HUES64 (cell line): ENCODE results near the gene CRTC2. TPM values are rescaled to one million over a fixed set of nuclear protein-coding genes. Genes with fewer than 3 reads are reported as not detected.
"Not testable (repeated sequence)": the region's sequence is repeated elsewhere in the genome, so short reads cannot be mapped to it uniquely, and the experiment has no call there.

Source experiments
- H3K27ac ChIP-seq: 2 replicates; pipeline ENCODE4 v1.7.0; 2013; ENCODE audit warnings: low read depth, low read length, inconsistent platforms
- H3K27me3 ChIP-seq: 2 replicates; pipeline ENCODE4 v1.6.1; 2013; ENCODE audit warnings: mild to moderate bottlenecking, low read length; ENCODE audit not compliant: insufficient read depth
- H3K36me3 ChIP-seq: 2 replicates; pipeline ENCODE4 v1.6.1; 2013; ENCODE audit warnings: mild to moderate bottlenecking, low read length; ENCODE audit not compliant: insufficient read depth
- H3K4me1 ChIP-seq: 2 replicates; pipeline ENCODE4 v1.6.1; 2013; ENCODE audit warnings: mild to moderate bottlenecking, low read length, moderate library complexity; ENCODE audit not compliant: insufficient read depth
- H3K4me3 ChIP-seq: 2 replicates; pipeline ENCODE4 v1.5.1; 2013; ENCODE audit warnings: mild to moderate bottlenecking, low read length, moderate library complexity
- H3K9ac ChIP-seq: 2 replicates; pipeline ENCODE4 v1.6.1; 2013; ENCODE audit warnings: mild to moderate bottlenecking, low read depth, low read length
- H3K9me3 ChIP-seq: 2 replicates; pipeline ENCODE4 v1.6.1; 2013; ENCODE audit warnings: low read depth, low read length; ENCODE audit not compliant: insufficient read depth
- WGBS: fragments of 150-250, 120-280 bp; methylation state at CpG from one replicate; pipeline ENCODE4 v1.1.7; 2013; ENCODE audit warnings: missing lambda C conversion rate; 5-methylcytosine and 5-hydroxymethylcytosine counted together
- polyA plus RNA-seq, 2 experiments: library from polyadenylated mRNA; stranded (reverse); fragments of 50-300 nt; gene quantifications; one replicate each; pipeline ENCODE4 v1.2.3, GENCODE V29; 2013

CRTC2 gene, protein sequence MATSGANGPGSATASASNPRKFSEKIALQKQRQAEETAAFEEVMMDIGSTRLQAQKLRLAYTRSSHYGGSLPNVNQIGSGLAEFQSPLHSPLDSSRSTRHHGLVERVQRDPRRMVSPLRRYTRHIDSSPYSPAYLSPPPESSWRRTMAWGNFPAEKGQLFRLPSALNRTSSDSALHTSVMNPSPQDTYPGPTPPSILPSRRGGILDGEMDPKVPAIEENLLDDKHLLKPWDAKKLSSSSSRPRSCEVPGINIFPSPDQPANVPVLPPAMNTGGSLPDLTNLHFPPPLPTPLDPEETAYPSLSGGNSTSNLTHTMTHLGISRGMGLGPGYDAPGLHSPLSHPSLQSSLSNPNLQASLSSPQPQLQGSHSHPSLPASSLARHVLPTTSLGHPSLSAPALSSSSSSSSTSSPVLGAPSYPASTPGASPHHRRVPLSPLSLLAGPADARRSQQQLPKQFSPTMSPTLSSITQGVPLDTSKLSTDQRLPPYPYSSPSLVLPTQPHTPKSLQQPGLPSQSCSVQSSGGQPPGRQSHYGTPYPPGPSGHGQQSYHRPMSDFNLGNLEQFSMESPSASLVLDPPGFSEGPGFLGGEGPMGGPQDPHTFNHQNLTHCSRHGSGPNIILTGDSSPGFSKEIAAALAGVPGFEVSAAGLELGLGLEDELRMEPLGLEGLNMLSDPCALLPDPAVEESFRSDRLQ
- 15.1 TPM for polyA plus RNA-seq (2013, experiment 1 of 2)
- 15.8 TPM for polyA plus RNA-seq (2013, experiment 2 of 2)

DNA sequence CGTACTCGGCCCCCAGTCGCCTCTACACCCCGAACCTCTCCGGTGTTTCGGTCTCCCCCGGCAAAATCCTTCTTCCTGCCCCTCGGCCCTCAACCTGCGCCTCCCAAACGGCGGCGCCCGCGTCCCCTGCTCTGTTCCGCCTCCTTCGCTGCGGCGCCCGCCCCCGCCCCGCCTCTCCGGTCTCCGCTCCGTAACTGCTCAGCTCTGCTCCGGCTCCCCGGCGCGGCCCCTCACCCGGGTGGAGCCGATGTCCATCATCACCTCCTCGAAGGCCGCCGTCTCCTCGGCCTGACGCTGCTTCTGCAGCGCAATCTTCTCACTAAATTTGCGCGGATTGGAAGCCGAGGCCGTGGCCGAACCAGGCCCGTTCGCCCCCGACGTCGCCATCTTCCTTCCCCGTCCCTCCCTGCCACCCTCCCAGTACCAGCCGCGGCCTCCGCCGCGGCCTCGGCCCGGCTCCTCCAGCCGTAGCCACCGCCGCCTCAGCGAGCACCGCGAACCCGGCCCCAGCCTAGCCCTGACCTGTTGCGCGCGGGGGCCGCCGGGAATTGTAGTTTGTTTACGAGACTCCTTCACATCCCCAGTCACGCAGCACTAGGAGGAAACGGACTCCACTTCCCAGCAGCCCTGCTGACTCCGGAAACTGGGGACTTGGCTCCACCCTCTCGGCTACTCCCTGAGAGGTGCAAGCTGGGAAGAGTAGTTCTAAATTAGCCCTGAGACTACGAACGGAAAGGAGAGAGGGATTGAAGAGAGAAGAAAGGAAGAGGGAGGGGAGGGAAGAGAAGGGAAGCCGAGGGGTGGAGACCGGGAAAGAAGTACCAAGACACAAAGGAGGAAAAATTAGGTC is at the start of gene CRTC2:
Gene CRTC2 (minus strand): TSS at position 502 of the 850 bp plus-strand sequence. CDS start 115 bp downstream, at position 387.
- Histone ChIP-seq H3K36me3 (peaks cover 41% of the 10 kb centered on the region), H3K4me3 (peak within 1 kb of the TSS; percentile 94), H3K27ac (peak within 1 kb of the TSS; percentile 86), H3K9ac (peak within 1 kb of the TSS; percentile 87), H3K9me3 (no peaks in the 10 kb centered on the region), H3K4me1 (peaks cover 18% of the 10 kb centered on the region), H3K27me3 (no peaks in the 10 kb centered on the region)
- WGBS, result under 1% methylated on average over 75 of the region's 75 CpGs

DNA sequence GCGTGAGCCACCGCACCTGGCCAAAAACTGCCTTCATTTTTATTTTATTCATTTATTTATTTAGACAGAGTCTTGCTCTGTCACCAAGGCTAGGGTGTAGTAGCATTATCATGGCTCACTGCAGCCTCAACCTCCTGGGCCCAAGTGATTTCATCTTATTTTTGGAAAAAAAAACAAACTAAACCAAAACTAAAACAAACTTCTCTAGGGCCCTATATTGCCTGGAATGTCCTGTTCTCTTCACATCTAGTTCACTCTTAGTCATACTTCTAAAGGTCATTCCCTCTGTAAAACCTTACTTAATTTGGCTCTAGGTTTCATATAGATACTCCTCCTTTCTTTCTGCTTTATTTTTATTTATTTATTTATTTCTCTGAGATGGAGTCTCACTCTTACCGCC is 47.7 kb upstream of the CRTC2 start:
- no peak overlapping the region for H3K4me3 ChIP-seq
- no peaks in the 10 kb centered on the region for H3K9me3 ChIP-seq
- WGBS, result 100% methylated on average over 3 of the region's 3 CpGs
- no peak overlapping the region for H3K27ac ChIP-seq
- no peaks in the 10 kb centered on the region for H3K36me3 ChIP-seq
- no peak overlapping the region for H3K9ac ChIP-seq
- H3K4me1 ChIP-seq, result no peaks in the 10 kb centered on the region
- no peaks in the 10 kb centered on the region for H3K27me3 ChIP-seq

DNA sequence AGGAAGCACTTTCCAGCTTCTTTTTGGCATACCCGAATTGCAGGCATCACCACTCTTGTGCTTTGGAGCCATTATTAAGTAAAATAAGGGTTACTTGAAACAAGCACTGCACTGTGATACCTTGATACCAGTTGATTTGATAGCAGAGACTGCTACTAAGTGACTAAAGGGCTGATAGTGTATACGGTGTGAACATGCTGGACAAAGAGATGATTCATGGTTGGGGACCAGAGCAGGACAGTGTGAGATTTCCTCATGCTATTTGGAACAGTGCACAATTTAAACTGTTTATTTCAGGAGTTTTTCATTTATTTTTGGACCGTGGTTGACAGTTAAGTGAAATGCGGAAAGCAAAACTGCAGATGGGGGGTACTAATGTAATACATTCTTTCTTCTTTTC is 42.0 kb upstream of the CRTC2 start:
- Histone ChIP-seq H3K9ac (no peak overlapping the region), H3K27me3 (no peaks in the 10 kb centered on the region), H3K27ac (no peak overlapping the region), H3K4me1 (no peaks in the 10 kb centered on the region), H3K4me3 (no peak overlapping the region), H3K9me3 (no peaks in the 10 kb centered on the region), H3K36me3 (peaks cover 5% of the 10 kb centered on the region)
- 91% methylated on average over 4 of the region's 4 CpGs for WGBS

DNA sequence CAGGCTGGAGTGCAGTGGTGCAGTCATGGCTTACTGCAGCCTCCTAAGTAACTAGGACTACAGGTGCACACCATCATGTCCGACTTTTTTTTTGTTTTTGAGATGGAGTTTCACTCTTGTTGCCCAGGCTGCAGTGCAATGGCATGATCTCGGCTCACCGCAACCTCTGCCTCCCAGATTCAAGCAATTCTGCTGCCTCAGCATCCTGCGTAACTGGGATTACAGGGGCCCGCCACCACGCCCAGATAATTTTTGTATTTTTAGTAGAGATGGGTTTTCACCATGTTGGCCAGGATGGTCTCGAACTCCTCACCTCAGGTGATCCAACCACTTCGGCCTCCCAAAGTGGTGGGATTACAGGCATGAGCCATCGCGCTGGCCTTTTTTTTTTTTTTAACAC is 38.5 kb upstream of the CRTC2 start:
- H3K4me3 ChIP-seq, H3K9me3 ChIP-seq, H3K27ac ChIP-seq, H3K9ac ChIP-seq, H3K27me3 ChIP-seq, H3K4me1 ChIP-seq: not testable (repeated sequence)
- H3K36me3 ChIP-seq, result peaks cover 38% of the 10 kb centered on the region
- 94% methylated on average over 8 of the region's 10 CpGs for WGBS

DNA sequence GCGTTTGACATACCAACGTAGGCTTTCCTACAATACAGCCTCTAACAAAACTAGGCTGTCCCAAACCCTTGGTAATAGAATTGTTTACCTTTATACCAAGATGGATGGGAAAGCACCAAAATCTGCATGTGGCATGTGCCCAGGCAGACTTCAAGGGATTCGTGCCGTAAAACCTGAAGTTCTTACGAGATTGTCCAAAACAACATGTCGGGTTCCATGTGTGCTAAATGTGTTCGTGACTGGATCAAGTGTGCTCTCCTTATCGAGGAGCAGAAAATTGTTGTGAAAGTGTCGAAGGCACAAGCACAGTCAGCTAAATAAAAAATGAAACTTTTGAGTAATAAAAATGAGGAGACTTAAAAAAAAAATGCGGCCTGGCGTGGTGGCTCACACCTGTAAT is 37.2 kb upstream of the CRTC2 start:
- H3K36me3 ChIP-seq, result peaks cover 47% of the 10 kb centered on the region
- H3K4me1 ChIP-seq, result 0 out of 2 replicates have a peak, but pooled peaks cover 4% of the 10 kb centered on the region
- no peaks in the 10 kb centered on the region for H3K9me3 ChIP-seq
- WGBS, result 95% methylated on average over 11 of the region's 11 CpGs
- no peak overlapping the region for H3K4me3 ChIP-seq
- no peak overlapping the region for H3K27ac ChIP-seq
- no peaks in the 10 kb centered on the region for H3K27me3 ChIP-seq
- H3K9ac ChIP-seq, result no peak overlapping the region

DNA sequence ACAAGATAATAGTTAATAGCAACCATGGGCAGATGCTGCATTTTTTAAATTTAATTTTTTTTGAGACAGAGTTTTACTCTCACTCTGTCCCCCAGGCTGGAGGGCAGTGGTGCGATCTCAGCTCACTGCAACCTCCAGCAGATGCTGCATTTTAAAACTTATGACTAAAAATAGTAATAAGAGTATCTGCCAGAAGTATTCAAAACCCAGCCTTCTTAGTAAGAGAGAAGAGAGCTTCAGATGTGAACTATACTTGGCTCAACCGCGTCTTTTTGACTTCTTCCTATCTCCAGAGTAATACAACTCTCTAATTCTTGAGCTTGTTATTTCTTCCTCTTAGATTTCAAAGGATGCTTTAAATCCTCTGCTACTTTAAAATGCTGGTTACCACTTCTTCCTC is 36.8 kb upstream of the CRTC2 start:
- Histone ChIP-seq H3K9me3 (no peaks in the 10 kb centered on the region), H3K9ac (no peak overlapping the region), H3K36me3 (peaks cover 47% of the 10 kb centered on the region), H3K4me3 (no peak overlapping the region), H3K27ac (no peak overlapping the region), H3K4me1 (0 out of 2 replicates have a peak, but pooled peaks cover 4% of the 10 kb centered on the region), H3K27me3 (no peaks in the 10 kb centered on the region)
- 97% methylated on average over 2 of the region's 3 CpGs for WGBS

DNA sequence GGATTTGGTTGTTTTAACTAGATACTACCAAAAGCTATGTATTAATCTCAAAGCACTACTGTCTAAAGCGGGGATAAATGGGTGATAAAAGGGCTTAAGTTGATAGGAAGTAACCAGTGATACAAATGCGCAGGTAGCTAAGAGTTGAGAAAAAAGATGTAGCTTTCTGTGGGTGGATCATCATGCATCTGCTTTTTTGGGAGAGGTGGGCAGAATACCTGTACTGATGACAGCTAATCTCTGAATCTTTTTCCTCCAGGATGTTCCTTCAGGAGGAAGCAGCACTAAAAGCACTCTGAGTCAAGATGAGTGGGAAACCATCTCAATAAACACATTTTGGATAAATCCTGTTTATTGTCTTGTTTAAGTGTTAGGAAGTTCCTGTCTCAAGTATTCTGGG is 33.4 kb upstream of the CRTC2 start:
- WGBS, result 95% methylated on average over 2 of the region's 2 CpGs
- Histone ChIP-seq H3K9ac (peak overlapping the region; percentile 99), H3K4me1 (peaks cover 6% of the 10 kb centered on the region; the same call in 1 of the 2 replicates), H3K36me3 (peaks cover 47% of the 10 kb centered on the region), H3K27me3 (no peaks in the 10 kb centered on the region), H3K9me3 (no peaks in the 10 kb centered on the region), H3K4me3 (peak overlapping the region; percentile 91), H3K27ac (peak overlapping the region; percentile 95)

DNA sequence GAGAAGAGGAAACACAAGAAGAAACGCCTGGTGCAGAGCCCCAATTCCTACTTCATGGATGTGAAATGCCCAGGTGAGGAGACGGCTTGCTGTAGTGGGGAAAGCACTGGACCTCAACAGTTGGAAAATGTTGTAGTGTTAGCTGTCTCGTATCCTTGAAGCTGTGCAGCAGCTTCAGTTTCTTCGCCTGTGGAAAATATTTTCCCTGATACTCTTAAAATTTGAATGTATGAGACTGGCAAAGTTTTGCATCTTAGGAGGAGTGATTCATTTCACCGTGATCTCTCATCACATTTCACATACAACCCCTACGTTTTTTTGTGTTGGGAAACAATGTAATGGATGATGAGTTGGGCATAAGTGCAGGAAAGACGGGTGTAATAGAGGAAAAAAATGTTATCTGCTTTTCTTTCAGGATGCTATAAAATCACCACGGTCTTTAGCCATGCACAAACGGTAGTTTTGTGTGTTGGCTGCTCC is 32.8 kb upstream of the CRTC2 start:
- Histone ChIP-seq H3K9me3 (no peaks in the 10 kb centered on the region), H3K27me3 (no peaks in the 10 kb centered on the region), H3K4me3 (peak overlapping the region; percentile 91), H3K9ac (peak overlapping the region; percentile 99), H3K27ac (peak overlapping the region; percentile 95), H3K36me3 (peaks cover 47% of the 10 kb centered on the region), H3K4me1 (peaks cover 6% of the 10 kb centered on the region; the same call in 1 of the 2 replicates)
- 23% methylated on average over 7 of the region's 9 CpGs for WGBS

DNA sequence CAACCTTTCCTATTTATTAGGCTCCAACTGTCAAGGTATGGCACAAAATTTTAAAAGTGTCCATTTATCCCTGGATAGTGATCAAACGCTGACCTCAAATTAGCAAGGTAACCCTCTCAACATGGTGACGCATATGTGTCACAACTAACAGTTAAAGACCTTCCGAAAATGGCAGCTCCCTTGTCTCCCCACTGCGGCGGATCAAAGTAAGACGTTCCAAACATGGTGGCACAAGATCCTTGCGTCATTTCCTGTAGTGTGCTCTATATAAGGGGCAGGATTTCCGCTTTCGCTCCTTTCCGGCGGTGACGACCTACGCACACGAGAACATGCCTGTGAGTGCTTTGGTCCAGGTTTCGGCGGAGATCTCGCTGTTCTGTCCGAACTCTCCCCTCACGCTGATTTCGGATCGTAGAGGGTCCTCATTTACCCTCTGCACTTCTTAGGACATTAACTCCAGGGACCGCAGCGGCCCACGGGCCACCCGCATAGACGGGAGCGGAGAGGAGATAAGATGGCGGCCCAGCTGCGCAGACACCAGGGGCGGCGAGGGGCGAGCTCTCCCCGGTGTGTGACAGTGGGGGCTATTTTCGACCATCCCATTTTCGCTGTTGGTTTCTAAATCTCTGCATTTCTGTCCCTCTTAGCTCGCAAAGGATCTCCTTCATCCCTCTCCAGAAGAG is 32.2 kb upstream of the CRTC2 start, which contains the start of gene RPS27:
Gene RPS27 (plus strand): TSS at position 295 of the 683 bp plus-strand sequence. CDS start 35 bp downstream, at position 330.
- under 1% methylated on average over 36 of the region's 36 CpGs for WGBS

DNA sequence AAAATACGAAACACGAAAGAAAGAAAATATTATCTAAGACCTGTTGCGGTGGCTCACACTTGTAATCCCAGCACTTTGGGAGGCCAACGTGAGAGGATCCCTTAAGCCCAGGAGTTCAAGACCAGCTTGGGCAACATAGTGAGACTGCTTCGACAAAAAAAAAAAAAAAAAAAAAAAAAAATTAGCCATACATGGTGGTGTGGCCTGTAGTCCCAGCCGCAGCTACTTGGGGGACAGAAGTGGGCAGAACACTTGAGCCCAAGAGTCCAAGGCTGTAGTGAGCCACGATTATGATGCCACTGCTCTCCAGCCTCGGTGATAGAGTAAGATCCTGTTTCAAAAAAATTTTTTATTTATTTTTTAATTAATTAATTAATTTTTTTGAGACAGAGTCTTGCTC is 29.2 kb upstream of the CRTC2 start:
- Histone ChIP-seq H3K27me3 (no peaks in the 10 kb centered on the region), H3K27ac (no peak overlapping the region), H3K36me3 (peaks cover 30% of the 10 kb centered on the region), H3K4me3 (no peak overlapping the region), H3K4me1 (peaks cover 12% of the 10 kb centered on the region; the same call in 1 of the 2 replicates), H3K9ac (no peak overlapping the region), H3K9me3 (no peaks in the 10 kb centered on the region)
- WGBS, result 89% methylated on average over 8 of the region's 8 CpGs

More for the DNA sequence above, 32.2 kb upstream of the CRTC2 start, which contains the start of gene RPS27:
- Histone ChIP-seq H3K4me1 (peaks cover 6% of the 10 kb centered on the region; the same call in 1 of the 2 replicates), H3K27me3 (no peaks in the 10 kb centered on the region), H3K9ac (peak within 1 kb of the TSS; percentile 99), H3K4me3 (peak within 1 kb of the TSS; percentile 91), H3K36me3 (peaks cover 44% of the 10 kb centered on the region), H3K27ac (peak within 1 kb of the TSS; percentile 95), H3K9me3 (no peaks in the 10 kb centered on the region)
